Esophagus (tissue), 2 donors: ENCODE measurements around the gene LAMA3. TPM values are rescaled to one million over a fixed set of nuclear protein-coding genes. Genes with fewer than 3 reads are reported as not detected.

Source experiments
- H3K27ac ChIP-seq, 2 donors: one replicate each; pipeline ENCODE4 v1.5.1; 2013; ENCODE audit warnings: low read depth in 2 of 2, mild to moderate bottlenecking in 2 of 2, inconsistent platforms in 1 of 2, low read length in 1 of 2, moderate library complexity in 1 of 2
- H3K27me3 ChIP-seq, 2 donors: one replicate each; pipeline ENCODE4 v1.6.1; 2013; ENCODE audit warnings: low read length in 2 of 2, control low read depth in 1 of 2, mild to moderate bottlenecking in 1 of 2; ENCODE audit not compliant: insufficient read depth in 2 of 2, control insufficient read depth in 1 of 2
- H3K36me3 ChIP-seq, 2 donors: one replicate each; pipeline ENCODE4 v1.6.1; 2013; ENCODE audit warnings: low read length in 1 of 2; ENCODE audit not compliant: control insufficient read depth in 2 of 2, insufficient read depth in 2 of 2
- H3K4me1 ChIP-seq, 2 donors: one replicate each; pipeline ENCODE4 v1.6.1; 2013; ENCODE audit warnings: low read length in 1 of 2; ENCODE audit not compliant: control insufficient read depth in 2 of 2, insufficient read depth in 2 of 2
- H3K4me3 ChIP-seq, 2 donors: one replicate each; pipeline ENCODE4 v1.5.1; 2013; ENCODE audit warnings: low read length in 2 of 2, mild to moderate bottlenecking in 2 of 2, low read depth in 1 of 2, moderate library complexity in 1 of 2
- H3K9me3 ChIP-seq, 2 donors: one replicate each; pipeline ENCODE4 v1.6.1; 2013; ENCODE audit warnings: mild to moderate bottlenecking in 2 of 2, low read depth in 1 of 2, low read length in 1 of 2, moderate library complexity in 1 of 2; ENCODE audit not compliant: control insufficient read depth in 2 of 2, insufficient read depth in 1 of 2
- WGBS, 2 donors: extraction: QIAGEN DNeasy Blood & Tissue Kit; methylation state at CpG; one replicate each; pipeline ENCODE4 v1.1.7; 2013; 5-methylcytosine and 5-hydroxymethylcytosine counted together
- polyA plus RNA-seq, 2 donors: library from polyadenylated mRNA; stranded (reverse); fragments of 200-250 nt; gene quantifications; one replicate each; pipeline ENCODE4 v1.2.3, GENCODE V29; 2013
- donor health status: healthy with polysubstance abuse.
- donor health status: Bipolar disorder and iron deficiency.

Gene LAMA3
- polyA plus RNA-seq, 2 donors, result 8.0 to 11.5 TPM

DNA sequence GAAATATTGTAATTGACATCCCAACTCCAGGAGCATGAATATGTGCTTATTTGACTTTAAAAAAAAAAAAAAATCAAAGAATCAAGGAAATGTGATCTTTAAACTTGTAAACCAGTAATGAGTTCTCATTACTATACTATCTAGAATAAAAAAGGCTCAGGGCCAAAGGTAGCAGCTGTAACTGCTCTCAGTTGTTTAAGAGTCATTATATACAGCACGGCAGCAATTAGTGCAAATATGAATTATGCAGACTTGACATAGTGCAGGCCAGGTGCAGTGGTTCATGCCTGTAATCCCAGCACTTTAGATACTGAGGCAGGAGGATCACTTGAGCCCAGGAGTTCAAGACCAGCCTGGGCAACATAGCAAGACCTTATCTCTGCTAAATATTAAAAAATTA lies 199.6 kb downstream of the LAMA3 start:
- Histone ChIP-seq H3K36me3 (peaks cover 0 to 2% of the 10 kb centered on the region in 2 donors), H3K27me3 (no peaks in the 10 kb centered on the region), H3K4me1 (peaks cover 0 to 2% of the 10 kb centered on the region in 2 donors), H3K27ac (no peak overlapping the region), H3K4me3 (no peak overlapping the region), H3K9me3 (no peaks in the 10 kb centered on the region)
- 58 to 76% methylated on average over 1 of the region's 1 CpG for WGBS, 2 donors

DNA sequence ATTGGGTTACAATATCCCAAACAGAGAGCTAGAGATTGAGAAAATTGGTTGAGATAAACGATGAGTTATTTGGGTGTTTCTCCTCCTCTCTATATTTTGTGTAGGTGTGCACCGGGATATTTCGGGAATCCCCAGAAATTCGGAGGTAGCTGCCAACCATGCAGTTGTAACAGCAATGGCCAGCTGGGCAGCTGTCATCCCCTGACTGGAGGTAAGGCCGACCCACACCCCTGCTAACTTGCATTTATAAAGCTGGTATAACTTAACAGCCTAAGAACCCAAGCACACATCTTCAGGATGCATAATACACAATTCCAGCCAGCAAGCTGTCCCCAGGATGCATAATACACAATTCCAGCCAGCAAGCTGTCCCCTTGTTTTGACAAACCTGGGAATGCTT lies 200.7 kb downstream of the LAMA3 start:
- Histone ChIP-seq H3K27ac (no peak overlapping the region), H3K27me3 (no peaks in the 10 kb centered on the region), H3K4me1 (peaks cover 0 to 2% of the 10 kb centered on the region in 2 donors), H3K36me3 (peaks cover 0 to 6% of the 10 kb centered on the region in 2 donors), H3K9me3 (no peaks in the 10 kb centered on the region), H3K4me3 (no peak overlapping the region)
- 76 to 81% methylated on average over 5 of the region's 5 CpGs for WGBS, 2 donors

- peaks cover 0 to 7% of the 10 kb centered on the region in 2 donors for H3K36me3 ChIP-seq
- no peaks in the 10 kb centered on the region for H3K9me3 ChIP-seq
- no peaks in the 10 kb centered on the region for H3K27me3 ChIP-seq
- H3K27ac ChIP-seq, result no peak overlapping the region
- H3K4me3 ChIP-seq, result no peak overlapping the region
- H3K4me1 ChIP-seq, result no peaks in the 10 kb centered on the region
Observed at GRCh38 chr18:23890589-23890988, 201.3 kb downstream of the LAMA3 start.

DNA sequence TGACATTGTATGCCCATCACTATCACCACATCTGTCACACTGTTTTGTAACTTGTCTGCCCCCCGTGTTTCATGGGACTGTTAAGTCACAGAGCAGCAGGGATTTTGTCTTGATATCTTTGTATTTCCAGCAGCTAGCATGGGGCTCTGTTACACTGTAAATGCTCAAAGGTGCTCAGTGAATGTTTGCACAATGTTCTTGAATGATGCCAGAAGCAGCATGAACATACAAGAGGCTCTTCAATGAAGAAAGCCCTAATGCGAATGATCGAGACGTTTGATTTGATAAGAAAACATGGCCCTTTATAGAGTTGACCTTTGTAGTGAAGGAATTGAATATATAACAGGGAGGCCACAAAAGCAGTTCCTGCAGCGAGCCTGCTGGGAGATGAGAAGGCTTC lies 204.4 kb downstream of the LAMA3 start:
- peaks cover 0 to 7% of the 10 kb centered on the region in 2 donors for H3K36me3 ChIP-seq
- WGBS, 2 donors, result 81 to 90% methylated on average over 5 of the region's 5 CpGs
- no peaks in the 10 kb centered on the region for H3K27me3 ChIP-seq
- no peak overlapping the region for H3K4me3 ChIP-seq
- no peaks in the 10 kb centered on the region for H3K4me1 ChIP-seq
- H3K27ac ChIP-seq, result no peak overlapping the region
- no peaks in the 10 kb centered on the region for H3K9me3 ChIP-seq

DNA sequence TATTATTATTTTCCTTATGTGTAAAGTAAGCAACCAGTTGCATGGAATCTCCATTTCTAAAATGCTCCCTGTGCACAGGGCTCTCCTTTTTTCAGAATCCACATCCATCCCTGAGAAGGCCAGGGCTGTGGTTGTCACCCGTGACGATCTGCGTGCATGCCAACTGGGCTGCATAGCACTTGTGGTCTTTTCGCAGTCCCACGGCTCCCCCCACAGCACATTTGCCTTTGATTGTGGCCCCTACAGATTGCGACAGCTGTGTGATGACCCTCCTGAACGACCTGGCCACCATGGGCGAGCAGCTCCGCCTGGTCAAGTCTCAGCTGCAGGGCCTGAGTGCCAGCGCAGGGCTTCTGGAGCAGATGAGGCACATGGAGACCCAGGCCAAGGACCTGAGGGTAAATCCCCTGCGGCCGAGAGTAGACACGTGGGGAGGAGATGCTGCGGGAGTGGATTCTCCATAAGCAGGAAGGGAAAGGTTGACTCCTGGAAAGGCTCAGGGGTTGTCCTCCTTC lies 205.5 kb downstream of the LAMA3 start:
- Histone ChIP-seq H3K4me1 (no peaks in the 10 kb centered on the region), H3K27ac (no peak overlapping the region), H3K9me3 (no peaks in the 10 kb centered on the region), H3K36me3 (peaks cover 0 to 7% of the 10 kb centered on the region in 2 donors), H3K27me3 (no peaks in the 10 kb centered on the region), H3K4me3 (no peak overlapping the region)
- 93% methylated on average over 14 of the region's 14 CpGs for whole genome bisulfite sequencing, 2 donors

GRCh38 chr18:23897291-23897690 lies 208.0 kb downstream of the LAMA3 start:
- Histone ChIP-seq H3K4me3 (no peak overlapping the region), H3K27ac (no peak overlapping the region), H3K9me3 (no peaks in the 10 kb centered on the region), H3K4me1 (no peaks in the 10 kb centered on the region), H3K27me3 (no peaks in the 10 kb centered on the region), H3K36me3 (peaks cover 0 to 8% of the 10 kb centered on the region in 2 donors)
- WGBS, 2 donors, result 76 to 85% methylated on average over 1 of the region's 1 CpG

DNA sequence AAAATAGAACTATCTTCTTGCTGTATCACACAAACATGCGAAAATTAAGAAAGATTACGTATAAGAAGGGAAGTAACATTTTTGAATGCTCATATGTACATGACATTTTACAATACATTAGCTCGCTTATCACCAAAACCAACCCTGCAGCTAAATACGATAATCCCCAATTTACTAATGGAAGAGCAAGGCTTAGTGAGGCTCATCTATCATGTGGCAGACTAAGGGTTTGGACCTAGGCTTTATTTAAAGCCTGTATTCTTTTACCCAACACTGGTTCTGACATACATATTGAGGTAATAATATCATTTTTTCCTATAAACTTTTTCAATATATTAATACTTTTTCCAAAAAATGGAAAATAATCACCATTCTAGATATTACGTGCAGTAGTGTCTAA lies 208.5 kb downstream of the LAMA3 start:
- WGBS, 2 donors, result 75 to 77% methylated on average over 5 of the region's 5 CpGs

GRCh38 chr18:23900994-23901393 lies 211.7 kb downstream of the LAMA3 start:
- H3K4me3 ChIP-seq, result no peak overlapping the region
- H3K27me3 ChIP-seq, result no peaks in the 10 kb centered on the region
- no peaks in the 10 kb centered on the region for H3K4me1 ChIP-seq
- no peak overlapping the region for H3K27ac ChIP-seq
- H3K9me3 ChIP-seq, result no peaks in the 10 kb centered on the region
- peaks cover 0 to 8% of the 10 kb centered on the region in 2 donors for H3K36me3 ChIP-seq
- 50 to 54% methylated on average over 8 of the region's 8 CpGs for WGBS, 2 donors

More for the DNA sequence above, 208.5 kb downstream of the LAMA3 start:
- H3K4me3 ChIP-seq, result no peak overlapping the region
- H3K9me3 ChIP-seq, result no peaks in the 10 kb centered on the region
- H3K27me3 ChIP-seq, result no peaks in the 10 kb centered on the region
- H3K4me1 ChIP-seq, result no peaks in the 10 kb centered on the region
- peaks cover 0 to 9% of the 10 kb centered on the region in 2 donors for H3K36me3 ChIP-seq
- no peak overlapping the region for H3K27ac ChIP-seq

GRCh38 chr18:23902396-23902795 lies 213.1 kb downstream of the LAMA3 start:
- H3K27ac ChIP-seq, result no peak overlapping the region
- H3K9me3 ChIP-seq, result no peaks in the 10 kb centered on the region
- 94 to 98% methylated on average over 2 of the region's 2 CpGs for WGBS, 2 donors
- no peaks in the 10 kb centered on the region for H3K4me1 ChIP-seq
- H3K4me3 ChIP-seq, result no peak overlapping the region
- H3K36me3 ChIP-seq, result peaks cover 0 to 8% of the 10 kb centered on the region in 2 donors
- no peaks in the 10 kb centered on the region for H3K27me3 ChIP-seq

GRCh38 chr18:23903971-23904370 lies 214.7 kb downstream of the LAMA3 start:
- WGBS, 2 donors, result 80 to 87% methylated on average over 7 of the region's 7 CpGs
- no peak overlapping the region for H3K4me3 ChIP-seq
- no peak overlapping the region for H3K27ac ChIP-seq
- H3K9me3 ChIP-seq, result no peaks in the 10 kb centered on the region
- no peaks in the 10 kb centered on the region for H3K27me3 ChIP-seq
- peaks cover 0 to 11% of the 10 kb centered on the region in 2 donors for H3K36me3 ChIP-seq
- H3K4me1 ChIP-seq, result no peaks in the 10 kb centered on the region
